ENCODE results near the gene PRDX2. TPM values are rescaled to one million over a fixed set of nuclear protein-coding genes. Genes with fewer than 3 reads are reported as not detected.

PRDX2 gene
- total RNA-seq, 1 donor from 2014 or later = 190 TPM

GRCh38 chr19:12815088-12815487 lies 13.5 kb upstream of the PRDX2 start:
- Mint-ChIP-seq H3K4me1 (ENCODE audit: low read depth) (no peaks in the 10 kb centered on the region), H3K9me3 (ENCODE audit: low read depth) (no peaks in the 10 kb centered on the region), H3K27me3 (ENCODE audit: low read depth) (no peaks in the 10 kb centered on the region), H3K36me3 (ENCODE audit: low read depth) (peaks cover 6% of the 10 kb centered on the region), H3K4me3 (ENCODE audit: unreplicated experiment) (no peak overlapping the region), H3K27ac (ENCODE audit: unreplicated experiment) (no peak overlapping the region)
- no peak for DNase-seq (ENCODE audit: low spot score)
- TF ChIP-seq CTCF (IDR thresholded peaks at IDR 0.05) = no peak

- Mint-ChIP-seq H3K27ac (ENCODE audit: unreplicated experiment) (peak within 1 kb of the TSS; percentile 86), H3K4me1 (ENCODE audit: low read depth) (peaks cover 24% of the 10 kb centered on the region), H3K9me3 (ENCODE audit: low read depth) (no peaks in the 10 kb centered on the region), H3K4me3 (ENCODE audit: unreplicated experiment) (peak within 1 kb of the TSS; percentile 94), H3K27me3 (ENCODE audit: low read depth) (no peaks in the 10 kb centered on the region), H3K36me3 (ENCODE audit: low read depth) (peaks cover 2% of the 10 kb centered on the region)
- DNase-seq (ENCODE audit: low spot score) = no peak
- peak; percentile 14 for TF ChIP-seq CTCF (IDR thresholded peaks at IDR 0.05)
These were observed 4.9 kb upstream of the PRDX2 start, which contains the start of gene RNASEH2A for GRCh38 chr19:12806242-12807081. RNASEH2A (plus strand) TSS chr19:12806584; CDS start chr19:12806674, 90 bp downstream.

- no peaks in the 10 kb centered on the region for H3K27me3 Mint-ChIP-seq (ENCODE audit: low read depth)
- no peak overlapping the region for H3K4me3 Mint-ChIP-seq (ENCODE audit: unreplicated experiment)
- DNase-seq (ENCODE audit: low spot score) = no peak
- no peak for TF ChIP-seq CTCF (IDR thresholded peaks at IDR 0.05)
- no peaks in the 10 kb centered on the region for H3K9me3 Mint-ChIP-seq (ENCODE audit: low read depth)
- peaks cover 2% of the 10 kb centered on the region for H3K36me3 Mint-ChIP-seq (ENCODE audit: low read depth)
- peaks cover 33% of the 10 kb centered on the region for H3K4me1 Mint-ChIP-seq (ENCODE audit: low read depth)
- H3K27ac Mint-ChIP-seq (ENCODE audit: unreplicated experiment) = no peak overlapping the region
These were observed 2.5 kb upstream of the PRDX2 start for GRCh38 chr19:12804051-12804450.

DNA sequence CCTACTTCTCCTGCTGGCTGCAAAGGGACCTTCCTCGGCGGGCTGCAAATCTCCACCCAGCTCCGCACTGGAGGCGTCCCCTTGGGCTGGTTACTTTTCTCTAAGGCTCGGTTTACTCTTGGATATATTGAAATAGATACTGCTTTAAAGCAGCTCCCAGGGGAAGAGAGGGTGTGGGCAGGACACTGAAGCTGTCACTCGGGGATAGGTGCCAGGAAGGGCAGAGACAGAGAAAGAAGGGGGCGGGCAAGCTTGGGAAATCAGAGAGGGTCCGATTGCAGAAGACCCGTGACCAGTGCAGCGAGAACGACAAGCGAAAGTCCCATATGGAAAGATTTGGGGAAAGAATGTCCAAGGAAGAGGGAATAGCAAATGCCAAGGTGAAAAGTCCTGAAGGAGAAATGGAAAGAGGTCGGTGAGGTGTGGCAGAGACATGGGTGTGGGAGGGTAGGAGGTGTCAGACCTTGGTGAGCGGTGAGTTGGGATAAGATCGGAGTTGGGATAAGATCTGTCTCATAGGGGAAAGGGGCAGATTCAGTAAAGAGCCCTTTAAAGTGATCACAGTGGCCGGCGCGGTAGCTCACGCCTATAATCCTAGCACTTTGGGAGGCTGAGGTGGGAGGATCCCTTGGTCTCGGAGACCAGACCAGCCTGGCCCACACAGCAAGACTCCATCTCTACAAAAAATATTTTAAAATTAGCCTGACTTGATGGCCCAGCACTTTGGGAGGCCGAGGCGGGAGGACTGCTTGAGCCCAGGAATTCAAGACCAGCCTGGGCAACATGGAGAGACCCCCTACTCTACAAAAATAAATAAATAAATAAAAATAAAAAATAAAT lies 887 bp upstream of the PRDX2 start:
- Mint-ChIP-seq H3K36me3 (ENCODE audit: low read depth) (no peaks in the 10 kb centered on the region), H3K27me3 (ENCODE audit: low read depth) (no peaks in the 10 kb centered on the region), H3K27ac (ENCODE audit: unreplicated experiment) (peak overlapping the region; percentile 45), H3K4me3 (ENCODE audit: unreplicated experiment) (peak overlapping the region; percentile 86), H3K4me1 (ENCODE audit: low read depth) (peaks cover 31% of the 10 kb centered on the region), H3K9me3 (ENCODE audit: low read depth) (no peaks in the 10 kb centered on the region)
- TF ChIP-seq CTCF (IDR thresholded peaks at IDR 0.05) = peak; percentile 1
- DNase-seq (ENCODE audit: low spot score) = no peak

DNA sequence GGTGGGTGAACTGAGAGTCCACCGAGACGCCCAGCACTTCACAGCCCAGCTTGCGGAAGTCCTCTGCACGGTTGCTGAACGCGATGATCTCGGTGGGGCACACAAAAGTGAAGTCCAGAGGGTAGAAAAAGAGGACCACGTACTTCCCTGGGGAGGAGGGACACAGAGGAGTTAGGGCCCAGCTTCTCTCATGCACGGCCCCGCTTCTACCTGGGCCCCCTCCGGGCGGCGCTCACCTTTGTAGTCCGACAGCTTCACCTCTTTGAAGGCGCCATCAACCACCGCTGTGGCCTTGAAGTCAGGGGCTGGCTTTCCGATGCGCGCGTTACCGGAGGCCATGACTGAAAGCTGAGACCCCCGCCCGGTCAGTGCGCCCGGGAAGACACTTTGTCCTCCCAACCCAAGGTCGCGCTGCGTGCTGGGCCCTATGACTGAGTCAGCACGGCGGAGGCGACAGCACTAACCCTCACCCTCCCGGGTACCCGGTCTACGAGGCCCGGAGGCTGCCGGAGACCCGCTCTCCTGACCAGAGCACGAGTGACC lies 606 bp downstream of the PRDX2 start:
- Mint-ChIP-seq H3K4me1 (ENCODE audit: low read depth) (peaks cover 26% of the 10 kb centered on the region), H3K27me3 (ENCODE audit: low read depth) (no peaks in the 10 kb centered on the region), H3K27ac (ENCODE audit: unreplicated experiment) (peak overlapping the region; percentile 70), H3K4me3 (ENCODE audit: unreplicated experiment) (peak overlapping the region; percentile 86), H3K36me3 (ENCODE audit: low read depth) (no peaks in the 10 kb centered on the region), H3K9me3 (ENCODE audit: low read depth) (no peaks in the 10 kb centered on the region)
- TF ChIP-seq CTCF (IDR thresholded peaks at IDR 0.05) = no peak
- no peak for DNase-seq (ENCODE audit: low spot score)
